Non-pigmented ciliary epithelial cell (primary cell): Measurements from ENCODE around the gene FKBP4.
A peak's percentile ranks its signal among the peaks of the same experiment; 100 is the strongest.

ENCODE experiments used
- DNase-seq: peaks from one replicate; pipeline ENCODE4 v3.0.0-alpha.2; 2010; ENCODE audit warnings: low read depth

Gene FKBP4

GRCh38 chr12:2779281-2779680 is 15.5 kb upstream of the FKBP4 start:
- no peak for DNase-seq

GRCh38 chr12:2783936-2784600 is 10.7 kb upstream of the FKBP4 start:
- no peak for DNase-seq

- DNase-seq = no peak
These were observed 9.8 kb upstream of the FKBP4 start for GRCh38 chr12:2785017-2785416.

- DNase-seq = no peak
These were observed 3.7 kb upstream of the FKBP4 start for GRCh38 chr12:2791089-2791488.

GRCh38 chr12:2792671-2793500 is 1.9 kb upstream of the FKBP4 start:
- DNase-seq = no peak

- DNase-seq = no peak
These were observed 1.2 kb upstream of the FKBP4 start for GRCh38 chr12:2793561-2793960.

GRCh38 chr12:2794191-2794735 is 507 bp upstream of the FKBP4 start:
- DNase-seq = no peak

GRCh38 chr12:2795291-2796186 is 769 bp downstream of the FKBP4 start:
- no peak for DNase-seq

GRCh38 chr12:2796187-2796666 is 1.5 kb downstream of the FKBP4 start:
- DNase-seq = no peak

GRCh38 chr12:2797721-2798418 is 3.1 kb downstream of the FKBP4 start:
- no peak for DNase-seq

- no peak for DNase-seq
These were observed 5.3 kb downstream of the FKBP4 start for GRCh38 chr12:2800046-2800570.

- no peak for DNase-seq
These were observed 6.4 kb downstream of the FKBP4 start for GRCh38 chr12:2801044-2801783.

GRCh38 chr12:2803635-2804392 is 9.0 kb downstream of the FKBP4 start:
- DNase-seq = no peak

GRCh38 chr12:2804393-2805142 is 9.8 kb downstream of the FKBP4 start:
- DNase-seq = no peak

- DNase-seq = no peak
These were observed 10.4 kb downstream of the FKBP4 start for GRCh38 chr12:2805143-2805520.

GRCh38 chr12:2806700-2807099 is 11.9 kb downstream of the FKBP4 start:
- DNase-seq = no peak

- no peak for DNase-seq
These were observed 17.0 kb downstream of the FKBP4 start for GRCh38 chr12:2811801-2812200.

GRCh38 chr12:2812290-2813213 is 17.8 kb downstream of the FKBP4 start, which contains the start of gene ITFG2:
ITFG2 (plus strand) TSS chr12:2812668; CDS start chr12:2812761, 93 bp downstream.
- DNase-seq = peak; percentile 90
